T47D (cell line): ENCODE data around the gene HS6ST1.

Experiments
- DNase-seq, 2 experiments: peaks; one replicate each; pipeline versions ENCODE4 v3.0.0 to v3.0.0-alpha.2; 2011 to 2012; ENCODE audit warnings: low read depth in 1 of 2, low spot score in 1 of 2
- JUND ChIP-seq: IDR thresholded peaks from 2 replicates; pipeline ENCODE4 v1.6.1; 2012; ENCODE audit warnings: low read depth
- in situ Hi-C: cut with HindIII; loops from 2 replicates; pipeline ENCODE4 v1.10.0; 2016; ENCODE audit warnings: low sequenced_read_pairs, low pct_unique_long_range_greater_than_20kb

The HS6ST1 gene

DNA sequence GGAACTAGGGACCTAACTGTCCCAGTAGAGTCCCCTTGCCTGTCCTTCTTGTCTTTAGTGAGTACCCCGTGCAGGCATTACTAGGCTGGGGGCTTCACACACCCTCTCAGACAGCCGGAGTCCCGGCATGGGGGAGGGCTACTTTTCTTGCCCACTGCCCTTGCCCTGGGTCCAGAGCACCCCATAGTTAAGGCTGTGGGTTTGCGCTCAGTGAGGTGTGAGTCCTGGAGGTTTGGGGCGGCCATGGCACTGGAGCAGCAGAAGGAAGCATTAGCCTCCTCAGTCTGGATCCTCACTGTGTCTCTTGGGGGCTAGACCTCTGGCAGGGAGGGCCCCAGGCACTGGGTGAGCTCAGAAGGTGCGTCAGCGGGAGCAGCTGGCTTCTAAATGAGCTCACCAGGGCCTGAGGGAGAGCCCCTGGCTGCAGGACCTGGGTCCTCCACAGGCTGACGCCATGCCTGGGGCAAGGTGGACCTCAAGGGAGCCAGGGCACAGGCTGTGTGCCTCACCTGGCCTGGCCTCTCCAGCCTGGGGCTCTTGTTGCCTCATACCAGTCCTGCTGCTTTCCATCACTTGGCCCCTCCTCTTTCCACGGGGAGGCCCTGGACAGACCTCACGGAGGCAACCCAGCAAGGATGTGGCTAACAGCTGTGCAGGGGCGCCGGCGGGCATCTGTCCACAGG lies 27.4 kb downstream of the HS6ST1 start:
- DNase-seq: peak; percentile 52 to 72
- in situ Hi-C loops: no loop called here
- TF ChIP-seq JUND: no peak

DNA sequence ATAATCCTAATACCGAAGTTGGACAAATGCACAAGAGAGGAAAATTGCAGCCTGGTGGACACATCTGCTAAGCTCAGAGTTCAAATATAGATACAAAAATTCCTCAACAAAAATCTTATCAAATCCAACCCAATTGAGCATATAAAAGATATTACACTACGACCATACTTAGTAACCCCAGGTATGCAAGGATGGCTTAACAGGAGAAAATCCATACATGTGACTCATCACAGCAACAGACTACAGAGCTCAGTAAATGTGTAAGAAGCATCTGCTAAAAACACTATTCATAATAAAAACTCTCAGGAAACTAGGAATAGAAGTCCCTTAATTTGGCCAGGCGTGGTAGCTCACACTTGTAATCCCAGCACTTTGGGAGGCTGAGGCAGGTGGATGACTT lies 28.3 kb downstream of the HS6ST1 start:
- TF ChIP-seq JUND: no peak
- in situ Hi-C loops: no loop called here
- no peak for DNase-seq

DNA sequence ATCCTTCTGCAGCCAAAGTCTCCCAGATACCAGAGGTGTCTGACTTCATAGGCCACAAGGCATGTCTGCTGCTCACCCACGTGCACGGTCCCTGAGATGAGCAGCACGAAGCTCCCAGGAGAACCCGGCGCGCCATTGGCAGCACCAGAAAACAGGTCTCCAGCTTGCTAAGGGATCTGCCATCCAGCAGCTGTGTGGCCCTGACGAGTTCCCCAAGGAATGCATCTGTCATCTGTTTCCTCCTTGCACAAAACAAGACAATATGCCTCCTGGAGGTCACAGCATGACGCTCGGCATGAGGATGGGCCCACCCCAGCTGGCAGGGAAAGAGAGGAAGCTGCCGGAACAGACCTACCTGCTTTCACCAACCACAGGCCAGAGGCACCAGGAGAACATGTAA lies 29.2 kb downstream of the HS6ST1 start:
- no peak for TF ChIP-seq JUND
- in situ Hi-C loops: no loop called here
- DNase-seq: no peak

DNA sequence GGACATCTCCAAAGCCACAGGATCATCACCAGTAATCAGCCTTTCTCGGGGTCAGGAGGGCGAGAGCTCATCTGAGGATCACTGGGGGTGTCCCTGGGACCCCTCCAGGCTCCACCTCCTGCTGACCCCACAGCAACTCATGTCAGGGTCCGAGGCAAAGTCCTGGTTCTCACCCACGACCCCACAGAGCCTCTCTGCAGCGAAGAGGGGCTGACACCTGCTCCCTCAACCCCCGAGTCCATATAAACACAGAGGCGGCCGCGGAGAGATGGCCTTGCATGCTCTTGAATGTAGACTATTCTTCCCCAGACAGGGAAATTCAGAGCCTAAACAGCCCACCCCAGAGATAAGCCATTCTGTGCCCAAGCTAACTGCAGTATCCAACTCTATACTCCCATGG lies 29.9 kb downstream of the HS6ST1 start:
- DNase-seq: no peak
- in situ Hi-C loops: no loop called here
- no peak for TF ChIP-seq JUND

DNA sequence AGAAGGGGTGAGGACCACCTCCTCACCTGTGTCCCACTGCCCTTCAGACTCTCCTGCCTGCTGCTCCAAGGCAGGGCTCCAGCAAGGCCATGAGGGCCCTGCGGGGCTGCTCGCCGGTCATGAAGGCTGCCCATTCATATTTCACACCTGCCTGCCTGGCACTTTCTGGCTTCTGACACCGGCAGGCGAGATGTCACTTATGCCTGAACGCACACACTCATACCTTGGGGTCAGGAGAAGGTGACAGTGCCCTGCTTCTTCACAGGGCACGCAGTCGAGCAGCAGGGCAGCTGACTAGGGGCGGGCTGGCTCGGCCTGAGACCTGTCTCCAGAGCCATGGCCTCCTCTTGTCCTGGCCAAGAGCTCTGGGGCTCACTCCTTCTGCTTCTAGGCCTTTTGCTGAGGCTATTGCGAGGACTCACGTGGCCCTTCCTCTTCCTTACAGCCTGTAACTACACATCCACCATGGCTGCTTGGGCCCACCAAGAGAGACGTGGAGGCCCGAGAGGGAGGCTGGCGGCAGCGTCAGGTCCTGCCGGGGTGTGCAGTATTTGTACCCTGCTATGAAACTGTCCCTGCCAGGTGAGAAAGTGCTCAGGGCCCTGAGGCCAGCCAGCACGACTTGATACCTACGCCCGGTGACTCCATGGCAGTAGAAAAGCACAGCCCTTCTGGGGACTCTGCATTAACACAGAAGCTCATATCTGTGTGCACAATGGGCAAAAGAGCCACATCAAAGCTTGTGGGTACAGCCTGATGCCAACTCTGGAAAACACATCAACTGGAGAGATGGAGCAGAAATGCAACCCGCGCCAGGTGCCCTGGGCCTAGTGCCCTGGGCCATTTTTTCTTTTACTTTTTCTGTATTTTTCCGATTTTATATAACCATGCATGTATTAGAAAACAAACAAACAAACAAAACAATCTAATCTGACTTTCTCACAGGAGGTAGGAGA lies 30.6 kb downstream of the HS6ST1 start:
- no peak for TF ChIP-seq JUND
- in situ Hi-C loops: no loop called here
- no peak for DNase-seq

DNA sequence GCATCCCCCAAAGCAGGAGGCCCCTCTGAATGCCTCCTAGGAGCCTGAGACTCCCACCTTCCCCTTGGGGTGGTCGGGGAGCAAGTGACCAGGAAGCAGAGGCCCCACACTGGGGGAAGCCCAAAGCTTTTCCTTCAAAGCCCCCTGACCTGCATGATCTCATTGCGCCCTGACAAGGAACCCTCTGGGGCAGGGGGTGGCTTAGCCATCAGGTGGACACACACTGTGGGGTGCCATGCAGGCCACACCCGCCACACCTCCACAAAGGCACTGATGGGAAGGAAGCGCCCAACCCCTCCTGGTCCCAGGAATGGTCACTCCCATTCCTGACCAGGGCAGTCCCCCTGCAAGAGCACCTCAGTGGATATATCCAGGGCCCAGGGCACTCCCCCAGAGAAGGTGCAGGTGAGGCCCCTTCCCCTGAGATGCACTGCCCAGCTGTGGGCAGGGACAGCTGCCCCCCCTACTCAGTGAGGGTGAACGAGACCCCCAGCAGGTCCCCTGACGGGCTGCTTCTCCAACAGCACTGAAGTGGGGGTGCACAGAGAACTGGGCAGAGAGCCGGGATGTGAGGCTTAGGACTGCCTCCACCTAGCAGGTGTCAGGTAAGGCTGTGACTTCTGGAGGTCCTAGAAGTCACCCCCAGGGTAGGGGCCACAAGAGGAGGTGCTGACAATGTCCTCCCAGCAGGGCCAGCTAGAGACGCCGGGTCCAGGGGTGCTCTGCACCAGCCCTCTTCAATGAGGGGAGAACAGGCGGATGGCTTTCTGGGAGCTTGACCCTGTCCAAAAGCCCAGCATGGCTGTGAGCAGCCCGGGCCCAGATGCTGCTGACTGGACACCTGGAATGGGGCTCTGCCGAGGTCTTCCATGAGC lies 31.5 kb downstream of the HS6ST1 start:
- DNase-seq: no peak
- in situ Hi-C loops: no loop called here
- TF ChIP-seq JUND: no peak

DNA sequence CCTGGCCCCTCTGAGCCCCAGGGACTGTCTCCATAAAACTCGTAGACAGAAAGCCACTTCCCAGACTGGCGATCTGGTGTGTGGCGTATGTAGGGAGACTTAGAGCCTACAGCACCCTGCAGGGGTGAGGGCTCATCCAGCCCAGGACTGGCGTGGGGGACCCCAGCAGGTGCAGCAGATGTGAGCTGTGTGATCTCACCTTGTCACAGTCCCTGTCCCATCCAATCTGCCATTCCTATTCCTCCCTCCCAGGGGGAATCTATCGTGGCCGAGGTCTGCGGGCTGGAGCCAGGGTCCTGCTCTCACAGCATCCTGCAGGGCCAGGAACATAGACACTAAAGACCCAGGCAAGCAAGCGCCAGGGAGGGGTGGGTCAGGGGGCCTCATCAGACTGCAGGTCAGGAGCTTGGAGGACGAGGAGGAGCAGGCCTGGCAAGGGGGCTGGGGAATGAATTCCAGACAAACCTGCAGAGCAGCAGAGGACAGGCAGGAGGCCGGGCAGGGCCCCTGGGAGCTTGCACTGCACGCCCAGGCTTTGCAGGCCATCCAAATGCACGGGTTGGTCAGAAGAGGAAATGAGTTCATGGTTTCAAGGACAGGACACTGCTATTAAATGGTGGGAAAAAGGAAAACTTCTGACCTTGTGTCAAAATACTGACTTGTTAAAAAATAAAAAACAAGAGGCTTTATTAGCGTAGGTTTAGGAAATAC lies 32.5 kb downstream of the HS6ST1 start:
- in situ Hi-C loops: no loop called here
- no peak for TF ChIP-seq JUND
- no peak for DNase-seq

DNA sequence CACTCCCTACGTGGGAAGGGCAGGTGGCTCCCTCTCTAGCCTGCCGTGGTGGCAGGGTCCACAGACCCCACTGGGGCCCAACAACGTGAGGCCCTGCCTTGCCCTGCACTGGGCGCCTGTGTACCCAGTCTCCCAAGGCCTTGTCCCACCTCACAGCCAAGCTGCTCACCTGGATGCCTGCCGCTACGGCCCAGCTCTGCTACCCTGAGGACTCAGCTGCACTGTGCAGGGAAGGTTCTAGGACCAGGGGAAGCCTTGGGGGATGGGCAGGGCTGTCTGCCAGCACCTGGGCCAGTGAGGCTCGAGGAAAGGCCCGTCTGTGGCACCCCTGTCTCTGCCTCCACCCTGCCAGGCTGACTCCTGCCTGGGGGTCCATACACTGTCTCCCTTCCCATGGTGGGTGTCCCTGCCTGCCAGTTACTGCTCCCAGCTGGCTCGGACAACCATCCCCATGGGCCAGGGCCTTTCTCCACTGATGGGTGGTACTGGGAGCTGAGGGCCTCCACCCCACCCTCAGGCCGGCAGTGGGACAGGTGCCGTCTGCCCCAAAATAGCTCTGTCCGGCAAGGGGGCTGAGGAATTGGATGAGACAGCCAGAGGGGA lies 33.2 kb downstream of the HS6ST1 start:
- DNase-seq: no peak
- no peak for TF ChIP-seq JUND
- in situ Hi-C loops: no loop called here

DNA sequence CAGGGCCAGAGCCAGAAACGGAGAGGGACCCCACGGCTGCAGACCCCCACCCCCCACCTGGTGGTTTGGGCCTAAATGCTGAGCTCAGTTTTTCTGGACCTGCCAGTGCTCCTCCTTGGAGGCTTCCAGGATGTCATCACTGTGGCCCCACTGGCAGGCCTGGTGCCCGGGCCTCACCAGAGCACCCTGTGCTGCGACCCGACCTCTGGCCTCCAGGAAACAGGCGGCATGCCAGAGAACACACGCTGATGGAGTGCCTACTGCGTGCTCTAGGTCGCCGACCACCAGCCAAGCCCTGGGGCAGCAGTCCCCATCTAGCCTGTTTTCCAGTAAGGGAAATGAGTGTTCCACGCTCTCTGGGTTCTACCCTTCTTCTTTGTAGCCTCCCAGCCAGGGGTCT lies 33.8 kb downstream of the HS6ST1 start:
- in situ Hi-C loops: no loop called here
- no peak for DNase-seq
- no peak for TF ChIP-seq JUND

DNA sequence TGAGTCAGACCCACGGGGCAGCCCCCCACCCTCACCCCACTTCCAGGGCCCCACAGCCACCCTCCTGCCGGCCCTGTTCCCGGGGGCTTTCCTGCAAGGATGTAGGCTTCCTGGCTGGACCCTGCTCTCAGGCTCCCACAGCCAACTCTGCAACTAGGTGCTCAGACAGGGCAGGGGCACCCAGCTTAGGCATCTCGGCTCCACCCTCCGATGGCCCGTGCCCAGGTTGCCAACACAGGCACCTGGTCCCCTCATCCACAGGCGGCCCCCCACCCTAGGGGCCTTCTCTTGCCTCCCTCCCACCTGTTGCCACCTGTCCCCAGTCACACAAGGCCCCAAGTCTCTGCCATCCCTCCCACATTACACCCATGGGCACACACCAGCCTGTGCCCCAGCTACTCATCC lies 34.6 kb downstream of the HS6ST1 start:
- in situ Hi-C loops: no loop called here
- DNase-seq: no peak

DNA sequence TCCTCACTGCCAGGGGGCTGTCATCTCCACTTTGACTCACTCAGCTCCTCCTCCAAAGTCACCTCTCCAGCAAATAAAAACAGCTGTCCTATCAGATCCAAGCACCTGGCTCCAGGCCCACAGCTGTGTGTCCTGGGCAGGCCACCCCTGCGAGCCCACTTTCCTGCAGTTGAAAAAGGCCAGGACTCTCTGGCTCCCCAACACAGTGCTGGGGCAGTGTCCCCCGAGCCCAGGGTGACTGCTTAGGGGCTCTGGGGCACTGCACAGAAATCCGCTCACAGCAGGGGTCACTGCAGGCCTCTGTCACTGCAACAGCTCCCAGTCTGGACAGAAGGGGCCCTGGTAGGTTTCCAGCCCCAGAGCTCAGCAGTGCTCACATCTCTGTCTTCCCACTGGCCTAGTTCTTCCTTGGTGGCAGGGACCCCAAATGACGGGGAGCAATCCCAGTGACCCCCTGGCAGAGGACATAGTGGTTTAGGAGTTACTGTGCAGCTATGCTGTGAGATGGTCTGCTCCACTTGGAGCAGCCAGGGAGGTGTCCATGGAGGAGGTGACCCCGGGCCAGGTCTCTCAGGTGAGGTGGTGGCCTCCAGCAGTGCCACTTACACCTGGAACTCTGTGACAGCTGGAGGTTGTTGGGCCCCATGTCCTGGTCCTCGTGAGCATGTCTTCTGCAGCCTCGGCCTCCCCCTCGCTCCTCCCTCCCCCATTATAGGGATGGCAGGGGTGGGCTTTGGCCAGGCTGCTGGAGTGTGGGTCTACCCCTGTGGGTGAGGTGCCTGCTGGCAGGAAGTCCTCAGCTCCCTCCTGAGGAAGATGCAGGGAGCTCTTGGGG lies 35.5 kb downstream of the HS6ST1 start:
- DNase-seq: peak in 1 of 2 experiments; percentile 24
- in situ Hi-C loops: no loop called here
- TF ChIP-seq JUND: no peak

More for the DNA sequence above, 34.6 kb downstream of the HS6ST1 start:
- TF ChIP-seq JUND: no peak
